ENCODE data around the gene ATXN10.

The ATXN10 gene

GRCh38 chr22:45840483-45840882 is 168.8 kb downstream of the ATXN10 start:
- Histone ChIP-seq H3K4me3 (ENCODE audit: severe bottlenecking) (no peak overlapping the region), H3K36me3 (ENCODE audit: low read depth) (peaks cover 34% of the 10 kb centered on the region), H3K27me3 (ENCODE audit: insufficient read depth, poor library complexity, severe bottlenecking) (no peaks in the 10 kb centered on the region), H3K4me1 (ENCODE audit: insufficient read depth, poor library complexity, severe bottlenecking) (peaks cover 2% of the 10 kb centered on the region), H3K27ac (ENCODE audit: poor library complexity, severe bottlenecking) (no peak overlapping the region), H3K9me3 (ENCODE audit: severe bottlenecking) (no peaks in the 10 kb centered on the region)
- DNase-seq (ENCODE audit: low spot score) (no peak), ATAC-seq (ENCODE audit: low read depth) (no peak)
- no peak for TF ChIP-seq CTCF (IDR thresholded peaks at IDR 0.05; ENCODE audit: poor library complexity, severe bottlenecking)

- no peak for ATAC-seq (ENCODE audit: low read depth)
- no peak for DNase-seq (ENCODE audit: low spot score)
- Histone ChIP-seq H3K4me1 (ENCODE audit: insufficient read depth, poor library complexity, severe bottlenecking) (peaks cover 2% of the 10 kb centered on the region), H3K36me3 (ENCODE audit: low read depth) (peaks cover 52% of the 10 kb centered on the region), H3K27ac (ENCODE audit: poor library complexity, severe bottlenecking) (no peak overlapping the region), H3K9me3 (ENCODE audit: severe bottlenecking) (no peaks in the 10 kb centered on the region), H3K27me3 (ENCODE audit: insufficient read depth, poor library complexity, severe bottlenecking) (no peaks in the 10 kb centered on the region), H3K4me3 (ENCODE audit: severe bottlenecking) (no peak overlapping the region)
- TF ChIP-seq CTCF (IDR thresholded peaks at IDR 0.05; ENCODE audit: poor library complexity, severe bottlenecking), result no peak
Observed at GRCh38 chr22:45842291-45842991, 170.8 kb downstream of the ATXN10 start.

- TF ChIP-seq CTCF (IDR thresholded peaks at IDR 0.05; ENCODE audit: poor library complexity, severe bottlenecking), result no peak
- H3K4me1 ChIP-seq (ENCODE audit: insufficient read depth, poor library complexity, severe bottlenecking), result peaks cover 2% of the 10 kb centered on the region
- H3K9me3 ChIP-seq (ENCODE audit: severe bottlenecking), result no peaks in the 10 kb centered on the region
- DNase-seq (ENCODE audit: low spot score) (no peak), ATAC-seq (ENCODE audit: low read depth) (no peak)
- peaks cover 53% of the 10 kb centered on the region for H3K36me3 ChIP-seq (ENCODE audit: low read depth)
- H3K27me3 ChIP-seq (ENCODE audit: insufficient read depth, poor library complexity, severe bottlenecking), result no peaks in the 10 kb centered on the region
- H3K4me3 ChIP-seq (ENCODE audit: severe bottlenecking), result no peak overlapping the region
- H3K27ac ChIP-seq (ENCODE audit: poor library complexity, severe bottlenecking), result no peak overlapping the region
Observed at GRCh38 chr22:45843031-45843430, 171.4 kb downstream of the ATXN10 start.

- H3K4me3 ChIP-seq (ENCODE audit: severe bottlenecking), result no peak overlapping the region
- ATAC-seq (ENCODE audit: low read depth), result no peak
- H3K4me1 ChIP-seq (ENCODE audit: insufficient read depth, poor library complexity, severe bottlenecking), result peaks cover 2% of the 10 kb centered on the region
Observed at GRCh38 chr22:45843986-45844385, 172.4 kb downstream of the ATXN10 start.

More at GRCh38 chr22:45843986-45844385, 172.4 kb downstream of the ATXN10 start:
- Histone ChIP-seq H3K27ac (ENCODE audit: poor library complexity, severe bottlenecking) (no peak overlapping the region), H3K27me3 (ENCODE audit: insufficient read depth, poor library complexity, severe bottlenecking) (no peaks in the 10 kb centered on the region), H3K9me3 (ENCODE audit: severe bottlenecking) (no peaks in the 10 kb centered on the region), H3K36me3 (ENCODE audit: low read depth) (peaks cover 53% of the 10 kb centered on the region)
- TF ChIP-seq CTCF (IDR thresholded peaks at IDR 0.05; ENCODE audit: poor library complexity, severe bottlenecking), result no peak
- DNase-seq (ENCODE audit: low spot score), result no peak

Measured in RWPE2 (cell line).